HUES48 (cell line): ENCODE measurements around the gene NR3C1.

Experiments used
- H3K27ac ChIP-seq: one replicate; pipeline ENCODE4 v1.7.0; 2013; ENCODE audit warnings: low read depth, low read length, inconsistent platforms
- H3K27me3 ChIP-seq: 2 replicates; pipeline ENCODE4 v1.6.1; 2013; ENCODE audit warnings: mild to moderate bottlenecking, low read length; ENCODE audit not compliant: control insufficient read depth, insufficient read depth
- H3K36me3 ChIP-seq: 2 replicates; pipeline ENCODE4 v1.6.1; 2013; ENCODE audit warnings: low read length; ENCODE audit not compliant: control insufficient read depth, insufficient read depth
- H3K4me1 ChIP-seq: 2 replicates; pipeline ENCODE4 v1.6.1; 2013; ENCODE audit warnings: mild to moderate bottlenecking, low read length; ENCODE audit not compliant: control insufficient read depth, insufficient read depth
- H3K4me3 ChIP-seq: 2 replicates; pipeline ENCODE4 v1.5.1; 2013; ENCODE audit warnings: mild to moderate bottlenecking, low read depth, low read length
- H3K9ac ChIP-seq: 2 replicates; pipeline ENCODE4 v1.6.1; 2013; ENCODE audit warnings: mild to moderate bottlenecking, low read depth, low read length, moderate library complexity
- H3K9me3 ChIP-seq: 2 replicates; pipeline ENCODE4 v1.6.1; 2013; ENCODE audit warnings: low read length; ENCODE audit not compliant: control insufficient read depth, insufficient read depth

The NR3C1 gene

DNA sequence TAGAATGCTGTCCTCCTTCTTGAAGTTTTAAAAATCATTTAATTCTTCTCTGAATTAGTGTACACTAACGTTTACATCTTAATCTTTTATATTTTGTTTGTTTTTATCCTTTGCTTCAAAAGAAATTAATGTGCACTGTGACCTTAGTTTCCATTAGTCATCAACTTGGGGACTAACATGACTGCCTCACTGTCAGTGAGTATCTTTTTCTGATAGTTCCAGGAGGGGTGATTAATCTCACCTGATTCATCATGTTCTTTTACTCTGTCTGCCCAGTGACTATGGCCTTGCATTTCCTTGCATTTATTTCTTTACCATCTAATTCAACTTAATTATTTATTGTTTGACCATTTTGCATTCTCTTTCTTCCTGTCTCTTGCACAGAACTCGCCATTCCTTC is 33.4 kb upstream of the NR3C1 start:
- no peak overlapping the region for H3K9ac ChIP-seq
- H3K27ac ChIP-seq, result no peak overlapping the region
- H3K36me3 ChIP-seq, result no peaks in the 10 kb centered on the region
- no peaks in the 10 kb centered on the region for H3K9me3 ChIP-seq
- no peaks in the 10 kb centered on the region for H3K27me3 ChIP-seq
- H3K4me3 ChIP-seq, result no peak overlapping the region
- H3K4me1 ChIP-seq, result peaks cover 8% of the 10 kb centered on the region; the same call in 1 of the 2 replicates

DNA sequence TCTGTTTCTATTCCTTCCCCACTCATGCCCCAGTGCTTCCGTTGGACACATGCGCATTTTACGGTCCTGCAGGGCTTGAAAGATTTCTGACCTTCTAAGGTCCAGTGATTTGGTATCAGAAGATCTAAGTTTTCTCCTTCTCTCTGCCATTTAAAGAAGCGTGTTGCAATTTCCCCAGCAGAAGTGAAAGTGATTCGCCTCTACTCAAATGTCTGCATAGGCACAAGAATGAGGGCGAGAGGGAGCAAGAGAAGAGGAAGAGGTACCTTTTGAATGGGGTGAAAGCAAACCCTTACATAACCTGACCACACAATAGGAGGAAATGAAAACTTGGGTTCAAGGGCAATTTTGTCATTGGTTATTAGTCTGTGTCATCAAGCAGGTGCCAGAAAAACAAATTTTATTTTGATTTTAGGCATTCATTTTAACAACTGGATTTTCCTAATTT is 31.7 kb upstream of the NR3C1 start:
- no peak overlapping the region for H3K4me3 ChIP-seq
- H3K4me1 ChIP-seq, result peaks cover 8% of the 10 kb centered on the region; the same call in 1 of the 2 replicates
- no peak overlapping the region for H3K9ac ChIP-seq
- H3K36me3 ChIP-seq, result no peaks in the 10 kb centered on the region
- H3K27ac ChIP-seq, result no peak overlapping the region
- H3K27me3 ChIP-seq, result no peaks in the 10 kb centered on the region
- no peaks in the 10 kb centered on the region for H3K9me3 ChIP-seq

- Histone ChIP-seq H3K27ac (no peak overlapping the region), H3K36me3 (no peaks in the 10 kb centered on the region), H3K9me3 (no peaks in the 10 kb centered on the region), H3K4me1 (peaks cover 8% of the 10 kb centered on the region; the same call in 1 of the 2 replicates), H3K4me3 (no peak overlapping the region), H3K9ac (no peak overlapping the region), H3K27me3 (no peaks in the 10 kb centered on the region)
Measured at GRCh38 chr5:143434261-143435209, 31.0 kb upstream of the NR3C1 start.

DNA sequence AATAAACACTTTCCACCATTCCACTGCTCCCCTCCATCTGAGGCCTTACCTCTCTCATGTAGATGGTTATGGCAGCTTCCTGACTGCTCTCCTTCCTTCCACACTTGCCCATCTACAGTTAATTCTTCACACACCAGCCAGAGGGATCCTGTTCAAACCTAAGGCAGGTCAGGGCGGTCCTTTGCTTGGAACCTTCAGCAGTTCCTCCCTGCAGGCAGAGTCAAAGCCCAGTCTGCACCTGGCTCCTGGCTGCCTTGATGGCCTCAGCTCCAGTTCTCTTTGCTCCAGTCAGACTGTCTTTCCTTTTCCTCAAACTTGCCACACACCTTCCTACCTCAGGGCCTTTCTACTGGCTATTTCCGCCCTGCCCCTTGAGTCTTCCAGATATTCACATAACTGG is 30.2 kb upstream of the NR3C1 start:
- Histone ChIP-seq H3K4me3 (no peak overlapping the region), H3K27me3 (no peaks in the 10 kb centered on the region), H3K4me1 (peaks cover 8% of the 10 kb centered on the region; the same call in 1 of the 2 replicates), H3K9ac (no peak overlapping the region), H3K27ac (no peak overlapping the region), H3K9me3 (no peaks in the 10 kb centered on the region), H3K36me3 (no peaks in the 10 kb centered on the region)

DNA sequence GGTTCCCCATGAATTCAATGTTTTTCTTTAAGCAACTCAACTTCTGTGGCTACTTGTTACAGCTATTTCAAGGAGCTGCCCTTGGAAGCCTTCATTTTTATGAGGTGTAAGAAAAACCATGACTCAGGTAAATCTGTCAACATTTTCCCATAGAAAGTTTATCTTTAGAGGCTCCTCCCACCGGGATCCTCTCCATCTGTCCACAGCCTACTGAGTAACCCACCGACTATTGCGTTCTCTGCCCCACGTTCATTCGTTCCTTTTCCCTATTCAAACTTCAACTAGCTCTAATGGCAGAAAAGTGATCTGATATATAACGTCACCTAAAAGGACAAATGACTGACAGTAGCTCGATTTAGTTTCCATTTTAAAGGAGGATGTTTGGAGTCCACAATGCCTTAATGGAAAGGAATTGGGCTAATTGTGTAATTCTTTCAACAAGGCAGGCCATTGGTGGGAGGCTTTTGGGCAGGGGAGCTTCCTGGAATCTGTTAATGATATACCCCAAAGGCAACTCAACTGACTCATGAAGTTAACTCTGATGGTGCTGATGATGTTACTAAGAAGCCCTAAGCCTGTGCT is 29.3 kb upstream of the NR3C1 start:
- H3K4me3 ChIP-seq, result no peak overlapping the region

GRCh38 chr5:143431789-143432188 is 28.3 kb upstream of the NR3C1 start:
- no peak overlapping the region for H3K4me3 ChIP-seq

More for the DNA sequence above, 29.3 kb upstream of the NR3C1 start:
- Histone ChIP-seq H3K36me3 (no peaks in the 10 kb centered on the region), H3K9ac (no peak overlapping the region), H3K27me3 (no peaks in the 10 kb centered on the region), H3K4me1 (peaks cover 8% of the 10 kb centered on the region; the same call in 1 of the 2 replicates), H3K9me3 (no peaks in the 10 kb centered on the region), H3K27ac (no peak overlapping the region)

GRCh38 chr5:143428738-143429420 is 25.4 kb upstream of the NR3C1 start:
- Histone ChIP-seq H3K4me1 (no peaks in the 10 kb centered on the region), H3K27me3 (no peaks in the 10 kb centered on the region), H3K9ac (no peak overlapping the region), H3K4me3 (no peak overlapping the region), H3K9me3 (no peaks in the 10 kb centered on the region), H3K27ac (no peak overlapping the region), H3K36me3 (no peaks in the 10 kb centered on the region)

More at GRCh38 chr5:143431789-143432188, 28.3 kb upstream of the NR3C1 start:
- H3K4me1 ChIP-seq, result peaks cover 8% of the 10 kb centered on the region; the same call in 1 of the 2 replicates
- H3K36me3 ChIP-seq, result no peaks in the 10 kb centered on the region
- no peaks in the 10 kb centered on the region for H3K9me3 ChIP-seq
- no peaks in the 10 kb centered on the region for H3K27me3 ChIP-seq
- H3K27ac ChIP-seq, result no peak overlapping the region
- no peak overlapping the region for H3K9ac ChIP-seq

- Histone ChIP-seq H3K4me3 (no peak overlapping the region), H3K9ac (no peak overlapping the region), H3K9me3 (no peaks in the 10 kb centered on the region), H3K36me3 (no peaks in the 10 kb centered on the region), H3K27me3 (no peaks in the 10 kb centered on the region), H3K27ac (no peak overlapping the region), H3K4me1 (no peaks in the 10 kb centered on the region)
Measured at GRCh38 chr5:143428155-143428554, 24.7 kb upstream of the NR3C1 start.

GRCh38 chr5:143427122-143427735 is 23.7 kb upstream of the NR3C1 start:
- Histone ChIP-seq H3K27ac (no peak overlapping the region), H3K4me3 (no peak overlapping the region), H3K27me3 (no peaks in the 10 kb centered on the region), H3K4me1 (no peaks in the 10 kb centered on the region), H3K9me3 (no peaks in the 10 kb centered on the region), H3K36me3 (no peaks in the 10 kb centered on the region), H3K9ac (no peak overlapping the region)

GRCh38 chr5:143426437-143426991 is 23.0 kb upstream of the NR3C1 start:
- H3K27me3 ChIP-seq, result no peaks in the 10 kb centered on the region
- H3K36me3 ChIP-seq, result no peaks in the 10 kb centered on the region
- H3K9me3 ChIP-seq, result no peaks in the 10 kb centered on the region
- H3K4me1 ChIP-seq, result no peaks in the 10 kb centered on the region
- H3K27ac ChIP-seq, result no peak overlapping the region
- no peak overlapping the region for H3K4me3 ChIP-seq
- H3K9ac ChIP-seq, result no peak overlapping the region
